IMR-90 (cell line): Measurements from ENCODE around the gene EYS. TPM values are rescaled to one million over a fixed set of nuclear protein-coding genes. Genes with fewer than 3 reads are reported as not detected.

Experiments used
- ATAC-seq: fragments of 200-7000 bp; cut with Tn5 transposase; 2 replicates; pipeline ENCODE4 v1.9.1; 2020; ENCODE audit warnings: low read depth, mild to moderate bottlenecking, moderate library complexity
- BruUV-seq: library from RNA; stranded (reverse); fragments of 400-500 nt; replicated peaks from 2 replicates; lab custom pipeline; 2021; lab: Mats Ljungman, UMichigan
- CTCF ChIA-PET: fragments of 300-600 bp; formaldehyde crosslinking; extraction: SDS; loops from one replicate; lab custom pipeline; 2021; ENCODE audit warnings: antibody characterized with exemption; lab: Yijun Ruan, JAX
- POLR2A ChIA-PET: fragments of 300-600 bp; sonication (Branson Sonifier 250); formaldehyde crosslinking; loops from one replicate; lab custom pipeline; 2022; ENCODE audit warnings: antibody characterized with exemption; ENCODE audit not compliant: unreplicated experiment; lab: Charles Lee
- DNase-seq: peaks from one replicate; pipeline ENCODE4 v3.0.0; 2013
- H2AFZ ChIP-seq: replicated peaks from 2 replicates; pipeline ENCODE3; 2013; ENCODE audit warnings: low read length, mild to moderate bottlenecking; ENCODE audit not compliant: poor library complexity
- H2AK5ac ChIP-seq: 2 replicates; pipeline ENCODE4 v1.6.1; 2013; ENCODE audit warnings: low read depth, low read length, inconsistent platforms
- H2AK9ac ChIP-seq: replicated peaks from 2 replicates; pipeline ENCODE3; 2013; ENCODE audit warnings: mild to moderate bottlenecking, low read depth, low read length, moderate library complexity; ENCODE audit not compliant: poor library complexity
- H2BK120ac ChIP-seq: 2 replicates; pipeline ENCODE4 v1.6.1; 2013; ENCODE audit warnings: low read depth, low read length, inconsistent platforms
- H2BK15ac ChIP-seq: 3 replicates; pipeline ENCODE4 v1.6.1; 2013; ENCODE audit warnings: low read depth, low read length, inconsistent platforms
- H2BK20ac ChIP-seq: 2 replicates; pipeline ENCODE4 v1.6.1; 2013; ENCODE audit warnings: low read depth, mild to moderate bottlenecking, inconsistent platforms, low read length, moderate library complexity
- H2BK5ac ChIP-seq: 2 replicates; pipeline ENCODE4 v1.6.1; 2013; ENCODE audit warnings: mild to moderate bottlenecking, low read depth, low read length, inconsistent platforms; ENCODE audit not compliant: poor library complexity, severe bottlenecking
- H3K14ac ChIP-seq: replicated peaks from 2 replicates; pipeline ENCODE4 v1.6.1; 2013; ENCODE audit warnings: low read depth, low read length, inconsistent platforms
- H3K18ac ChIP-seq: 2 replicates; pipeline ENCODE4 v1.6.1; 2013; ENCODE audit warnings: low read depth, low read length, control low read depth
- H3K23ac ChIP-seq: 2 replicates; pipeline ENCODE4 v1.6.1; 2013; ENCODE audit warnings: low read depth, low read length, inconsistent platforms
- H3K27ac ChIP-seq: 2 replicates; pipeline ENCODE4 v1.5.1; 2013; ENCODE audit warnings: mild to moderate bottlenecking, control low read depth, low read length; ENCODE audit not compliant: insufficient read depth
- H3K27me3 ChIP-seq: 2 replicates; pipeline ENCODE4 v1.6.1; 2013; ENCODE audit warnings: low read length; ENCODE audit not compliant: control insufficient read depth, insufficient read depth
- H3K36me3 ChIP-seq: 2 replicates; pipeline ENCODE4 v1.6.1; 2013; ENCODE audit warnings: low read length, mixed read lengths; ENCODE audit not compliant: control insufficient read depth, insufficient read depth
- H3K4ac ChIP-seq: 2 replicates; pipeline ENCODE4 v1.6.1; 2013; ENCODE audit warnings: low read depth, low read length, inconsistent platforms
- H3K4me1 ChIP-seq: 2 replicates; pipeline ENCODE4 v1.6.1; 2013; ENCODE audit warnings: low read length, mixed read lengths; ENCODE audit not compliant: control insufficient read depth, insufficient read depth
- H3K4me2 ChIP-seq: 2 replicates; pipeline ENCODE4 v1.6.1; 2013; ENCODE audit warnings: low read depth, mild to moderate bottlenecking, control low read depth, low read length, moderate library complexity
- H3K4me3 ChIP-seq: 2 replicates; pipeline ENCODE4 v1.5.1; 2013; ENCODE audit warnings: low read depth, mild to moderate bottlenecking, control low read depth, low read length, moderate library complexity; ENCODE audit not compliant: insufficient read depth
- H3K56ac ChIP-seq: 2 replicates; pipeline ENCODE4 v1.6.1; 2013; ENCODE audit warnings: low read length, inconsistent platforms; ENCODE audit not compliant: insufficient read depth; ENCODE audit errors: extremely low read depth
- H3K79me1 ChIP-seq, 2 experiments: 2 replicates each; pipeline ENCODE4 v1.6.1; 2013; ENCODE audit warnings: low read length in 2 of 2, inconsistent platforms in 1 of 2, low read depth in 1 of 2
- H3K9ac ChIP-seq: 2 replicates; pipeline ENCODE4 v1.6.1; 2013; ENCODE audit warnings: low read depth, low read length, control low read depth
- H3K9me1 ChIP-seq: 2 replicates; pipeline ENCODE4 v1.6.1; 2013; ENCODE audit warnings: low read length, inconsistent platforms; ENCODE audit not compliant: insufficient read depth
- H3K9me3 ChIP-seq: 2 replicates; pipeline ENCODE4 v1.6.1; 2013; ENCODE audit warnings: low read length; ENCODE audit not compliant: control insufficient read depth, insufficient read depth
- H4K20me1 ChIP-seq: 2 replicates; pipeline ENCODE4 v1.6.1; 2013; ENCODE audit warnings: low read length, inconsistent platforms; ENCODE audit not compliant: insufficient read depth
- H4K5ac ChIP-seq: 2 replicates; pipeline ENCODE4 v1.6.1; 2013; ENCODE audit warnings: mild to moderate bottlenecking, low read depth, low read length, control low read depth
- H4K8ac ChIP-seq, 2 experiments: 2 replicates each; pipeline ENCODE4 v1.6.1; 2013; ENCODE audit warnings: low read depth in 2 of 2, low read length in 2 of 2, control low read depth in 1 of 2, inconsistent platforms in 1 of 2
- H4K91ac ChIP-seq: 2 replicates; pipeline ENCODE4 v1.6.1; 2013; ENCODE audit warnings: low read depth, low read length, inconsistent platforms; ENCODE audit not compliant: insufficient read depth
- CHD1 ChIP-seq: IDR thresholded peaks from 2 replicates; pipeline ENCODE4 v1.6.1; 2012; ENCODE audit warnings: low read depth, low read length, improper control_type of control experiment
- FOS ChIP-seq: fragments of 150-350 bp; IDR thresholded peaks from 2 replicates; pipeline ENCODE4 v1.6.1; 2016; ENCODE audit warnings: low read depth, low read length
- MAZ ChIP-seq: IDR thresholded peaks from 2 replicates; pipeline ENCODE4 v1.6.1; 2012; ENCODE audit warnings: low read depth, mild to moderate bottlenecking, low read length, improper control_type of control experiment, moderate library complexity, borderline replicate concordance
- MXI1 ChIP-seq: IDR thresholded peaks from 2 replicates; pipeline ENCODE4 v1.6.1; 2012; ENCODE audit warnings: low read depth, mild to moderate bottlenecking, low read length, moderate library complexity, borderline replicate concordance
- NFE2L2 ChIP-seq: fragments of 150-350 bp; IDR thresholded peaks from 2 replicates; pipeline ENCODE4 v1.6.1; 2016; ENCODE audit warnings: low read depth, mild to moderate bottlenecking, low read length
- POLR2A ChIP-seq: IDR thresholded peaks from 2 replicates; pipeline ENCODE4 v1.6.1; 2012; ENCODE audit warnings: mild to moderate bottlenecking, low read depth, low read length
- RAD21 ChIP-seq: IDR thresholded peaks from 2 replicates; pipeline ENCODE4 v1.6.1; 2012; ENCODE audit warnings: low read length, improper control_type of control experiment
- SMC3 ChIP-seq: fragments of 150-350 bp; IDR thresholded peaks from 2 replicates; pipeline ENCODE4 v1.6.1; 2016; ENCODE audit warnings: low read depth, mild to moderate bottlenecking, antibody characterized with exemption, low read length, moderate library complexity
- WGBS, 2 experiments: methylation state at CpG; one replicate each; pipeline versions ENCODE4 v1.1.5 to v1.1.7; 2013; ENCODE audit warnings: missing lambda C conversion rate in 2 of 2; ENCODE audit not compliant: insufficient read length in 1 of 2; ENCODE audit errors: extremely low coverage in 2 of 2; 5-methylcytosine and 5-hydroxymethylcytosine counted together
- dilution Hi-C: fragments of 300-500 bp; cut with HindIII; formaldehyde crosslinking; loops from one replicate; pipeline ENCODE4 v1.14.3; 2018; ENCODE audit warnings: low sequenced_read_pairs; ENCODE audit not compliant: unreplicated experiment
- in situ Hi-C: fragments of 300-500 bp; cut with MboI; formaldehyde crosslinking; loops from 3 replicates; pipeline ENCODE4 v1.14.3; 2019; ENCODE audit warnings: low sequenced_read_pairs, inconsistent platforms, mixed read lengths
- intact Hi-C: fragments of 100-400 bp; cut with micrococcal nuclease; formaldehyde crosslinking; loops from 2 replicates; pipeline ENCODE4 v1.10.0; 2022
- polyA plus RNA-seq, 3 experiments: library from polyadenylated mRNA; depleted of rRNA; stranded (reverse); fragments of >200 nt; gene quantifications; 2 replicates each; pipeline ENCODE4 v1.2.3, GENCODE V29; 2012; ENCODE audit warnings: low replicate concordance in 1 of 3
- total RNA-seq: library from RNA; depleted of rRNA; stranded (reverse); fragments of >200 nt; gene quantifications from 2 replicates; pipeline ENCODE4 v1.2.3, GENCODE V29; 2012

Gene EYS
- total and polyA plus RNA-seq, 2 of the 4 experiments (the other 2 are of a cell fraction), result under 0.01 TPM; not detected in 1

DNA sequence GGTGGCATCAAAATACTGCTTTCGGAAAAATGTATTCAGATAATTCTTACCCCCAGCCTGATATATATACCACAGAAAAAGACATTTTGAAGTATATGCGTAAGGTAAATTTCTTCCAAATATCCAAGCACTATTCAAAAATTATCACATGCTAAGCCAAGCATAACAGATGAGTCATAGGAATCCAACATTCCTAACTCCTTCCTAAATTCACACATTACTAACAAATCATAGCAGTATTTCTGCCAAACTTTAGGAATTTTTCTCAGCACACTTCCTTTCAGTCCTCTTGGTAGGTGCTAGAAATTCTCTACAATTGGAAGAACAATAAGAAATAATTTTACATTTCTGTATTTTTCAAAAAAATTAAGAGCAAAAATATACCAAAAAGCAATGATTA lies 417.5 kb downstream of the EYS start:
- no peak overlapping the region for H2AK5ac ChIP-seq
- H2BK15ac ChIP-seq, result no peak overlapping the region
- no peaks in the 10 kb centered on the region for H3K36me3 ChIP-seq
- no peak overlapping the region for H3K4ac ChIP-seq
- ChIA-PET CTCF (no interaction called here), POLR2A (no interaction called here)
- intact Hi-C loops, result no loop called here
- no peak overlapping the region for H2BK5ac ChIP-seq
- in situ Hi-C loops, result no loop called here
- no peaks in the 10 kb centered on the region for H3K9me1 ChIP-seq
- DNase-seq (peak; percentile 21), ATAC-seq (peak; percentile 48)
- H2AFZ ChIP-seq, result no peak overlapping the region
- no peak overlapping the region for H4K5ac ChIP-seq
- no peaks in the 10 kb centered on the region for H3K4me1 ChIP-seq
- H4K20me1 ChIP-seq, result no peaks in the 10 kb centered on the region
- no CpG with 5 or more reads among the region's 2 CpGs for WGBS, 2 experiments
- no peaks in the 10 kb centered on the region for H3K79me1 ChIP-seq
- H2AK9ac ChIP-seq, result no peak overlapping the region
- H4K8ac ChIP-seq, result no peak overlapping the region
- no peak for TF ChIP-seq CHD1
- TF ChIP-seq RAD21, result no peak
- TF ChIP-seq MXI1, result no peak
- TF ChIP-seq POLR2A, result no peak
- no peak for TF ChIP-seq NFE2L2
- TF ChIP-seq FOS, result 0 out of 2 replicates have a peak, but pooled peaks have one; percentile 19
- TF ChIP-seq MAZ, result no peak
- no peak for TF ChIP-seq SMC3
- H2BK120ac ChIP-seq, result no peak overlapping the region
- H4K91ac ChIP-seq, result no peak overlapping the region
- dilution Hi-C loops, result no loop called here
- no TSS peak for BruUV-seq
- H3K56ac ChIP-seq, result no peak overlapping the region
- H3K4me3 ChIP-seq, result no peak overlapping the region
- H3K18ac ChIP-seq, result no peak overlapping the region
- H3K4me2 ChIP-seq, result no peak overlapping the region
- no peak overlapping the region for H3K9ac ChIP-seq
- H3K23ac ChIP-seq, result no peak overlapping the region
- H2BK20ac ChIP-seq, result no peak overlapping the region
- H3K27ac ChIP-seq, result no peak overlapping the region
- H3K27me3 ChIP-seq, result no peaks in the 10 kb centered on the region
- H3K9me3 ChIP-seq, result no peaks in the 10 kb centered on the region
- no peak overlapping the region for H3K14ac ChIP-seq
